SJCRH30 (cell line): ENCODE results near the gene HCN1. TPM values are rescaled to one million over a fixed set of nuclear protein-coding genes. Genes with fewer than 3 reads are reported as not detected.
"Not testable (repeated sequence)": the region's sequence is repeated elsewhere in the genome, so short reads cannot be mapped to it uniquely, and the experiment has no call there.

Experiments used
- DNase-seq, 2 experiments: peaks; one replicate each; pipeline ENCODE4 v3.0.0-alpha.2; 2015 to 2020
- H3K27ac ChIP-seq: fragments of 250-450 bp; sonication (Bioruptor Pico); 2 replicates; pipeline ENCODE4 v1.5.1; 2020; ENCODE audit warnings: mild to moderate bottlenecking, moderate library complexity
- H3K27me3 ChIP-seq: fragments of 250-450 bp; sonication (Bioruptor Pico); 2 replicates; pipeline ENCODE4 v1.5.1; 2020; ENCODE audit warnings: mild to moderate bottlenecking, moderate library complexity
- H3K36me3 ChIP-seq: fragments of 250-450 bp; sonication (Bioruptor Pico); 2 replicates; pipeline ENCODE4 v1.5.1; 2020; ENCODE audit warnings: mild to moderate bottlenecking, moderate library complexity
- H3K4me1 ChIP-seq: fragments of 250-450 bp; sonication (Bioruptor Pico); 2 replicates; pipeline ENCODE4 v1.5.1; 2020; ENCODE audit warnings: mild to moderate bottlenecking, moderate library complexity
- H3K4me3 ChIP-seq: fragments of 250-450 bp; sonication (Bioruptor Pico); 2 replicates; pipeline ENCODE4 v1.5.1; 2020; ENCODE audit warnings: mild to moderate bottlenecking, moderate library complexity
- H3K9me3 ChIP-seq: fragments of 250-450 bp; sonication (Bioruptor Pico); replicated peaks from 2 replicates; pipeline ENCODE4 v1.5.1; 2020; ENCODE audit warnings: mild to moderate bottlenecking, moderate library complexity
- total RNA-seq: library from RNA; depleted of rRNA; stranded (reverse); fragments of >200 nt; shearing (Covaris generic); gene quantifications from 2 replicates; pipeline ENCODE4 v1.2.3, GENCODE V29; 2014

Gene HCN1
- total RNA-seq, 1 experiment from 2014 or later = under 0.01 TPM

GRCh38 chr5:45355189-45355992, 340.8 kb downstream of the HCN1 start:
- H3K36me3 ChIP-seq = no peaks in the 10 kb centered on the region
- H3K4me3 ChIP-seq = no peak overlapping the region
- no peaks in the 10 kb centered on the region for H3K9me3 ChIP-seq
- no peaks in the 10 kb centered on the region for H3K27me3 ChIP-seq
- no peaks in the 10 kb centered on the region for H3K4me1 ChIP-seq
- H3K27ac ChIP-seq = no peak overlapping the region
- no peak for DNase-seq

GRCh38 chr5:45336464-45336863, 359.7 kb downstream of the HCN1 start:
- H3K9me3 ChIP-seq = no peaks in the 10 kb centered on the region
- H3K36me3 ChIP-seq = no peaks in the 10 kb centered on the region
- no peaks in the 10 kb centered on the region for H3K4me1 ChIP-seq
- no peak overlapping the region for H3K4me3 ChIP-seq
- no peaks in the 10 kb centered on the region for H3K27me3 ChIP-seq
- no peak for DNase-seq
- no peak overlapping the region for H3K27ac ChIP-seq

- Histone ChIP-seq H3K9me3 (no peaks in the 10 kb centered on the region), H3K27ac (no peak overlapping the region), H3K4me3 (no peak overlapping the region), H3K27me3 (no peaks in the 10 kb centered on the region), H3K4me1 (no peaks in the 10 kb centered on the region), H3K36me3 (no peaks in the 10 kb centered on the region)
- DNase-seq = no peak
These were observed 360.2 kb downstream of the HCN1 start for GRCh38 chr5:45335978-45336377.

- Histone ChIP-seq H3K4me1 (no peaks in the 10 kb centered on the region), H3K27me3 (no peaks in the 10 kb centered on the region), H3K36me3 (no peaks in the 10 kb centered on the region), H3K4me3 (no peak overlapping the region), H3K9me3 (no peaks in the 10 kb centered on the region), H3K27ac (no peak overlapping the region)
- no peak for DNase-seq
These were observed 360.8 kb downstream of the HCN1 start for GRCh38 chr5:45335346-45335745.

GRCh38 chr5:45334939-45335338, 361.2 kb downstream of the HCN1 start:
- Histone ChIP-seq H3K27ac (no peak overlapping the region), H3K9me3 (no peaks in the 10 kb centered on the region), H3K4me3 (no peak overlapping the region), H3K4me1 (no peaks in the 10 kb centered on the region), H3K36me3 (no peaks in the 10 kb centered on the region), H3K27me3 (no peaks in the 10 kb centered on the region)
- no peak for DNase-seq

GRCh38 chr5:45312627-45313026, 383.6 kb downstream of the HCN1 start:
- not testable (repeated sequence) for H3K4me1 ChIP-seq, H3K36me3 ChIP-seq, DNase-seq, H3K4me3 ChIP-seq, H3K27ac ChIP-seq, H3K27me3 ChIP-seq, H3K9me3 ChIP-seq

GRCh38 chr5:45295231-45295630, 400.9 kb downstream of the HCN1 start:
- Histone ChIP-seq H3K4me3 (no peak overlapping the region), H3K36me3 (no peaks in the 10 kb centered on the region), H3K27ac (no peak overlapping the region)

GRCh38 chr5:45288746-45289145, 407.4 kb downstream of the HCN1 start:
- no peaks in the 10 kb centered on the region for H3K9me3 ChIP-seq

More at GRCh38 chr5:45295231-45295630, 400.9 kb downstream of the HCN1 start:
- Histone ChIP-seq H3K27me3 (no peaks in the 10 kb centered on the region), H3K4me1 (no peaks in the 10 kb centered on the region), H3K9me3 (peaks cover 4% of the 10 kb centered on the region; the same call in 1 of the 2 replicates)
- no peak for DNase-seq

GRCh38 chr5:45284436-45284835, 411.7 kb downstream of the HCN1 start:
- no peak for DNase-seq
- H3K9me3 ChIP-seq = no peaks in the 10 kb centered on the region
- no peak overlapping the region for H3K27ac ChIP-seq
- no peaks in the 10 kb centered on the region for H3K4me1 ChIP-seq
- no peaks in the 10 kb centered on the region for H3K27me3 ChIP-seq
- no peak overlapping the region for H3K4me3 ChIP-seq
- no peaks in the 10 kb centered on the region for H3K36me3 ChIP-seq

More at GRCh38 chr5:45288746-45289145, 407.4 kb downstream of the HCN1 start:
- no peak overlapping the region for H3K4me3 ChIP-seq
- no peak for DNase-seq
- no peak overlapping the region for H3K27ac ChIP-seq
- H3K36me3 ChIP-seq = no peaks in the 10 kb centered on the region
- H3K27me3 ChIP-seq = no peaks in the 10 kb centered on the region
- no peaks in the 10 kb centered on the region for H3K4me1 ChIP-seq

GRCh38 chr5:45281081-45281480, 415.1 kb downstream of the HCN1 start:
- Histone ChIP-seq H3K4me1 (no peaks in the 10 kb centered on the region), H3K4me3 (no peak overlapping the region), H3K27ac (no peak overlapping the region), H3K9me3 (no peaks in the 10 kb centered on the region), H3K27me3 (no peaks in the 10 kb centered on the region), H3K36me3 (no peaks in the 10 kb centered on the region)
- DNase-seq = no peak

- H3K4me1 ChIP-seq = no peaks in the 10 kb centered on the region
These were observed 417.1 kb downstream of the HCN1 start for GRCh38 chr5:45279109-45279508.

GRCh38 chr5:45277860-45278259, 418.3 kb downstream of the HCN1 start:
- H3K9me3 ChIP-seq = no peaks in the 10 kb centered on the region
- no peaks in the 10 kb centered on the region for H3K4me1 ChIP-seq
- no peaks in the 10 kb centered on the region for H3K36me3 ChIP-seq
- H3K27me3 ChIP-seq = no peaks in the 10 kb centered on the region
- DNase-seq = peak in 1 of 2 experiments; percentile 2
- no peak overlapping the region for H3K4me3 ChIP-seq
- no peak overlapping the region for H3K27ac ChIP-seq

More at GRCh38 chr5:45279109-45279508, 417.1 kb downstream of the HCN1 start:
- no peak overlapping the region for H3K4me3 ChIP-seq
- H3K9me3 ChIP-seq = no peaks in the 10 kb centered on the region
- no peaks in the 10 kb centered on the region for H3K27me3 ChIP-seq
- H3K27ac ChIP-seq = no peak overlapping the region
- DNase-seq = no peak
- H3K36me3 ChIP-seq = no peaks in the 10 kb centered on the region

- Histone ChIP-seq H3K27me3 (no peaks in the 10 kb centered on the region), H3K4me3 (no peak overlapping the region), H3K36me3 (no peaks in the 10 kb centered on the region), H3K27ac (no peak overlapping the region), H3K4me1 (no peaks in the 10 kb centered on the region), H3K9me3 (no peaks in the 10 kb centered on the region)
- DNase-seq = no peak
These were observed 421.9 kb downstream of the HCN1 start for GRCh38 chr5:45274241-45274640.

GRCh38 chr5:45271626-45272025, 424.6 kb downstream of the HCN1 start:
- H3K4me3 ChIP-seq = no peak overlapping the region
- no peaks in the 10 kb centered on the region for H3K9me3 ChIP-seq
- H3K4me1 ChIP-seq = no peaks in the 10 kb centered on the region
- no peaks in the 10 kb centered on the region for H3K27me3 ChIP-seq
- H3K36me3 ChIP-seq = no peaks in the 10 kb centered on the region
- no peak overlapping the region for H3K27ac ChIP-seq
- DNase-seq = no peak

GRCh38 chr5:45264447-45264846, 431.7 kb downstream of the HCN1 start:
- H3K4me1 ChIP-seq = no peaks in the 10 kb centered on the region
- no peak overlapping the region for H3K4me3 ChIP-seq
- H3K9me3 ChIP-seq = no peaks in the 10 kb centered on the region
- H3K36me3 ChIP-seq = no peaks in the 10 kb centered on the region
- no peak for DNase-seq
- H3K27me3 ChIP-seq = no peaks in the 10 kb centered on the region; the same call in 1 of the 2 replicates
- no peak overlapping the region for H3K27ac ChIP-seq

- Histone ChIP-seq H3K27me3 (no peaks in the 10 kb centered on the region; the same call in 1 of the 2 replicates), H3K4me1 (no peaks in the 10 kb centered on the region), H3K4me3 (no peak overlapping the region), H3K9me3 (no peaks in the 10 kb centered on the region), H3K27ac (no peak overlapping the region), H3K36me3 (no peaks in the 10 kb centered on the region)
- no peak for DNase-seq
These were observed 434.1 kb downstream of the HCN1 start for GRCh38 chr5:45262061-45262590.
